ENCODE measurements around the gene PGS1. TPM values are rescaled to one million over a fixed set of nuclear protein-coding genes. Genes with fewer than 3 reads are reported as not detected.

Gene PGS1
- total RNA-seq, 1 donor from 2014 or later = 52.0 TPM

- H3K4me1 Mint-ChIP-seq = peaks cover 18% of the 10 kb centered on the region
- DNase-seq (ENCODE audit: low read depth, low spot score) = no peak
- TF ChIP-seq CTCF (conservative IDR thresholded peaks at IDR 0.05) = no peak
- H3K27me3 Mint-ChIP-seq (ENCODE audit: low read depth) = peaks cover 8% of the 10 kb centered on the region
- H3K9me3 Mint-ChIP-seq = no peaks in the 10 kb centered on the region
- peak overlapping the region; percentile 38 for H3K4me3 Mint-ChIP-seq
- H3K27ac Mint-ChIP-seq (ENCODE audit: unreplicated experiment) = no peak overlapping the region
- H3K36me3 Mint-ChIP-seq (ENCODE audit: low read depth) = no peaks in the 10 kb centered on the region
Observed at GRCh38 chr17:78349891-78350642, 28.4 kb upstream of the PGS1 start.

- Mint-ChIP-seq H3K27me3 (ENCODE audit: low read depth) (peaks cover 22% of the 10 kb centered on the region), H3K9me3 (no peaks in the 10 kb centered on the region), H3K36me3 (ENCODE audit: low read depth) (no peaks in the 10 kb centered on the region), H3K4me1 (peaks cover 31% of the 10 kb centered on the region), H3K27ac (ENCODE audit: unreplicated experiment) (no peak overlapping the region), H3K4me3 (peak overlapping the region; percentile 73)
- no peak for DNase-seq (ENCODE audit: low read depth, low spot score)
- TF ChIP-seq CTCF (conservative IDR thresholded peaks at IDR 0.05) = no peak
Observed at GRCh38 chr17:78351449-78352006, 26.9 kb upstream of the PGS1 start.

- DNase-seq (ENCODE audit: low read depth, low spot score) = no peak
- peaks cover 43% of the 10 kb centered on the region for H3K27me3 Mint-ChIP-seq (ENCODE audit: low read depth)
- peaks cover 31% of the 10 kb centered on the region for H3K4me1 Mint-ChIP-seq
- H3K4me3 Mint-ChIP-seq = peak overlapping the region; percentile 78
- H3K9me3 Mint-ChIP-seq = no peaks in the 10 kb centered on the region
- TF ChIP-seq CTCF (conservative IDR thresholded peaks at IDR 0.05) = no peak
- H3K27ac Mint-ChIP-seq (ENCODE audit: unreplicated experiment) = no peak overlapping the region
- H3K36me3 Mint-ChIP-seq (ENCODE audit: low read depth) = no peaks in the 10 kb centered on the region
Observed at GRCh38 chr17:78353834-78354233, 24.6 kb upstream of the PGS1 start.

GRCh38 chr17:78355045-78355641 lies 23.3 kb upstream of the PGS1 start:
- H3K27me3 Mint-ChIP-seq (ENCODE audit: low read depth) = peaks cover 44% of the 10 kb centered on the region
- H3K4me1 Mint-ChIP-seq = peaks cover 31% of the 10 kb centered on the region
- TF ChIP-seq CTCF (conservative IDR thresholded peaks at IDR 0.05) = no peak

GRCh38 chr17:78355701-78356100 lies 22.7 kb upstream of the PGS1 start:
- no peak for TF ChIP-seq CTCF (conservative IDR thresholded peaks at IDR 0.05)
- peaks cover 45% of the 10 kb centered on the region for H3K27me3 Mint-ChIP-seq (ENCODE audit: low read depth)
- H3K4me3 Mint-ChIP-seq = peak overlapping the region; percentile 80
- peaks cover 32% of the 10 kb centered on the region for H3K4me1 Mint-ChIP-seq
- DNase-seq (ENCODE audit: low read depth, low spot score) = no peak
- H3K27ac Mint-ChIP-seq (ENCODE audit: unreplicated experiment) = no peak overlapping the region
- H3K36me3 Mint-ChIP-seq (ENCODE audit: low read depth) = no peaks in the 10 kb centered on the region
- no peaks in the 10 kb centered on the region for H3K9me3 Mint-ChIP-seq

More at GRCh38 chr17:78355045-78355641, 23.3 kb upstream of the PGS1 start:
- Mint-ChIP-seq H3K36me3 (ENCODE audit: low read depth) (no peaks in the 10 kb centered on the region), H3K4me3 (peak overlapping the region; percentile 80), H3K9me3 (no peaks in the 10 kb centered on the region), H3K27ac (ENCODE audit: unreplicated experiment) (peak overlapping the region; percentile 57)
- no peak for DNase-seq (ENCODE audit: low read depth, low spot score)

Data from neural crest cell (in vitro differentiated cells).